ENCODE measurements around the gene PNLDC1. TPM values are rescaled to one million over a fixed set of nuclear protein-coding genes. Genes with fewer than 3 reads are reported as not detected.

PNLDC1 gene
- total and polyA plus RNA-seq, 9 of the 15 experiments (the other 6 are each of a cell fraction or from before 2014, with no cell fraction given) = 0.12 TPM; not detected in 8

DNA sequence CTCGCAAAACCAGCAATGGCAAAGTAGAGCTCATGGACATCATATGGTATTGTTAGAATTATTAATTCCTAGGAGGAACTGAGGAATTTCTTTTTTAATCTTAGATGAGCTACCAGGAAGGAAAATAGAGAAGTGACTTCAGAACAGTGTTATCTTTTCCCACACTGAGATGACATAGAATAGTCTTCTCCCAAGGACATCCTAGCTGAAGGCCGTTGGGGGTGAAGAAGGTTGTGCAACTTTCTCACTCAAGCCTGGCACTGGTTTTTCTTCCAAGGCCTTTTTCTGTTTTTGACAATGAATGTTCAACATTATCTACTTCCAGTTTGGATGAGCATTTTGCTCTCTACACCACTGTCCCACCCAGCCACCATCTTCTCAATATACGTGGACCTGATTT lies 54.9 kb downstream of the PNLDC1 start (continued):
- TF ChIP-seq NCOA6 (IDR thresholded peaks at IDR 0.05) (no peak), CEBPB (tag; IDR thresholded peaks at IDR 0.05) (peak; percentile 81), FOXJ3 (CRISPR knock-in tag; IDR thresholded peaks at IDR 0.05) (no peak), HNRNPL (IDR thresholded peaks at IDR 0.05; ENCODE audit: low read depth, low read length) (no peak), TARDBP (IDR thresholded peaks at IDR 0.05) (no peak), ZKSCAN1 (IDR thresholded peaks at IDR 0.05; ENCODE audit: low read depth, low read length) (no peak), ZFP91 (CRISPR knock-in tag; IDR thresholded peaks at IDR 0.05) (no peak), ZNF436 (CRISPR knock-in tag; IDR thresholded peaks at IDR 0.05) (no peak), JUN (IDR thresholded peaks at IDR 0.05; ENCODE audit: borderline replicate concordance, low read depth, low read length) (no peak), JUN (CRISPR knock-in tag; IDR thresholded peaks at IDR 0.05; ENCODE audit: borderline replicate concordance) (no peak), WHSC1 (IDR thresholded peaks at IDR 0.05; ENCODE audit: low read length) (no peak), THRA (IDR thresholded peaks at IDR 0.05) (no peak), ZNF75A (CRISPR knock-in tag; IDR thresholded peaks at IDR 0.05) (peak; percentile 88), ZNF41 (CRISPR knock-in tag; conservative IDR thresholded peaks at IDR 0.05) (no peak), TEAD4 (IDR thresholded peaks at IDR 0.05; ENCODE audit: low read length) (no peak), TEAD4 (CRISPR knock-in tag; IDR thresholded peaks at IDR 0.05; ENCODE audit: borderline replicate concordance) (no peak), GTF2B (IDR thresholded peaks at IDR 0.05; ENCODE audit: extremely low read depth, insufficient read length) (no peak), ESRRA (IDR thresholded peaks at IDR 0.05; ENCODE audit: borderline replicate concordance, low read depth) (peak; percentile 45; the same call in 1 of the 2 replicates), ZNF121 (CRISPR knock-in tag; conservative IDR thresholded peaks at IDR 0.05) (no peak), CEBPG (CRISPR knock-in tag; IDR thresholded peaks at IDR 0.05) (no peak), CEBPG (tag; conservative IDR thresholded peaks at IDR 0.05 in 1 of 2, IDR thresholded peaks at IDR 0.05 in 1 of 2) (peak in 1 of 2 experiments; percentile 33; a peak in 1 of 4 replicates), FOXA1 (IDR thresholded peaks at IDR 0.05; ENCODE audit: borderline replicate concordance) (no peak), SMARCA5 (IDR thresholded peaks at IDR 0.05) (no peak), ZNF324 (CRISPR knock-in tag; IDR thresholded peaks at IDR 0.05) (no peak)
- TF ChIP-seq, protein P1, sequence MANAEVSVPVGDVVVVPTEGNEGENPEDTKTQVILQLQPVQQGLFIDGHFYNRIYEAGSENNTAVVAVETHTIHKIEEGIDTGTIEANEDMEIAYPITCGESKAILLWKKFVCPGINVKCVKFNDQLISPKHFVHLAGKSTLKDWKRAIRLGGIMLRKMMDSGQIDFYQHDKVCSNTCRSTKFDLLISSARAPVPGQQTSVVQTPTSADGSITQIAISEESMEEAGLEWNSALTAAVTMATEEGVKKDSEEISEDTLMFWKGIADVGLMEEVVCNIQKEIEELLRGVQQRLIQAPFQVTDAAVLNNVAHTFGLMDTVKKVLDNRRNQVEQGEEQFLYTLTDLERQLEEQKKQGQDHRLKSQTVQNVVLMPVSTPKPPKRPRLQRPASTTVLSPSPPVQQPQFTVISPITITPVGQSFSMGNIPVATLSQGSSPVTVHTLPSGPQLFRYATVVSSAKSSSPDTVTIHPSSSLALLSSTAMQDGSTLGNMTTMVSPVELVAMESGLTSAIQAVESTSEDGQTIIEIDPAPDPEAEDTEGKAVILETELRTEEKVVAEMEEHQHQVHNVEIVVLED (CRISPR knock-in tag; IDR thresholded peaks at IDR 0.05) = no peak
